ENCODE data around the gene ADAMTS3. TPM values are rescaled to one million over a fixed set of nuclear protein-coding genes. Genes with fewer than 3 reads are reported as not detected.
"Not testable (repeated sequence)": the region's sequence is repeated elsewhere in the genome, so short reads cannot be mapped to it uniquely, and the experiment has no call there.

ADAMTS3 gene
- total and polyA plus RNA-seq, 12 donors = 1.0 to 13.1 (median 2.2) TPM

DNA sequence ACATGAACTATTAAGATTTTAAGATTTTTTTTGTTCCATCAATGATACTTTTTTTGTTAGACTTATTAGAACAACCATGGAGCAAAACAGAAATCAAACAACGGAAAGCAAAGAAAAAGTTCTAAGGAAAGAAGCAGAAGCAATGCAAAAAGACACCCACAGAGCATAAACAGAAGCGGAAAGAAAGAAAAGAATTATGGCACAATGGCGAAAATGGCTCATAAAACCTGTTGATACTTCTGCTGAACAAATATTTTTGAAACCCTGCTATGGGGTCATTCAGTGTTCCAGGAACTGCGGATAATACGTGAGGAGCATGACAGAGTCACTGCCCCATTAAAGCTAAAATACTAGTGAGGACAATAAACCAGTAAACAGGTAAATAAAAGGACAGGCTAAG, 138.0 kb downstream of the ADAMTS3 start:
- Histone ChIP-seq H3K9me3 (replicated peaks in 1 of 3) (no peaks in the 10 kb centered on the region), H3K27me3 (no peaks in the 10 kb centered on the region), H3K4me1 (replicated peaks in 1 of 2) (peaks cover 0 to 4% of the 10 kb centered on the region in 2 donors), H3K4me3 (no peak overlapping the region), H3K36me3 (replicated peaks in 1 of 2) (no peaks in the 10 kb centered on the region), H3K27ac (no peak overlapping the region)
- no peak for DNase-seq
- TF ChIP-seq POLR2A (IDR thresholded peaks at IDR 0.05) = no peak
- TF ChIP-seq, protein P1, sequence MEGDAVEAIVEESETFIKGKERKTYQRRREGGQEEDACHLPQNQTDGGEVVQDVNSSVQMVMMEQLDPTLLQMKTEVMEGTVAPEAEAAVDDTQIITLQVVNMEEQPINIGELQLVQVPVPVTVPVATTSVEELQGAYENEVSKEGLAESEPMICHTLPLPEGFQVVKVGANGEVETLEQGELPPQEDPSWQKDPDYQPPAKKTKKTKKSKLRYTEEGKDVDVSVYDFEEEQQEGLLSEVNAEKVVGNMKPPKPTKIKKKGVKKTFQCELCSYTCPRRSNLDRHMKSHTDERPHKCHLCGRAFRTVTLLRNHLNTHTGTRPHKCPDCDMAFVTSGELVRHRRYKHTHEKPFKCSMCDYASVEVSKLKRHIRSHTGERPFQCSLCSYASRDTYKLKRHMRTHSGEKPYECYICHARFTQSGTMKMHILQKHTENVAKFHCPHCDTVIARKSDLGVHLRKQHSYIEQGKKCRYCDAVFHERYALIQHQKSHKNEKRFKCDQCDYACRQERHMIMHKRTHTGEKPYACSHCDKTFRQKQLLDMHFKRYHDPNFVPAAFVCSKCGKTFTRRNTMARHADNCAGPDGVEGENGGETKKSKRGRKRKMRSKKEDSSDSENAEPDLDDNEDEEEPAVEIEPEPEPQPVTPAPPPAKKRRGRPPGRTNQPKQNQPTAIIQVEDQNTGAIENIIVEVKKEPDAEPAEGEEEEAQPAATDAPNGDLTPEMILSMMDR (IDR thresholded peaks at IDR 0.05) = no peak
- intact Hi-C loops (cut with DNase I) = no loop called here
- WGBS, 4 donors = 87 to 94% (median 91%) methylated on average over 5 of the region's 5 CpGs

DNA sequence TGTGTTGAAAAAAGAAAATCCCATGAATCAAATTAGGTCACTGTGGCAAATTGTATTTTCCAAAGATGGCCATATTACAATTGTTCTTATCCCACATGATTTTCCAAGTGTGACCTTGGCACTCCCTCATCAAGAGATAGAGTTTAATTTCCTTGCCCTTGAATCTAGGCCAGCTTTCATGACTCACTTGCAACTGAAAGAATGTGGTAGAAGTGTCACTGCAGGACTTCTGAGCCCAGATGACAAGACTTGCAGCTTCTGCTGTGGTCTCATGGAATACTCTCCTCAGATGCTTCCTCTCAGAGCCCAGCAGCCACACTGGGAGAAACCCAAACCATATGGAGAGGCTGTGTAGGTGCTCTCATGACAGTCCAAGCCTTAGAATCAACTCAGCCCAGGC, 139.0 kb downstream of the ADAMTS3 start:
- H3K27me3 ChIP-seq = no peaks in the 10 kb centered on the region
- no peak for TF ChIP-seq POLR2A (IDR thresholded peaks at IDR 0.05)
- TF ChIP-seq, protein P1 (IDR thresholded peaks at IDR 0.05) = no peak

DNA sequence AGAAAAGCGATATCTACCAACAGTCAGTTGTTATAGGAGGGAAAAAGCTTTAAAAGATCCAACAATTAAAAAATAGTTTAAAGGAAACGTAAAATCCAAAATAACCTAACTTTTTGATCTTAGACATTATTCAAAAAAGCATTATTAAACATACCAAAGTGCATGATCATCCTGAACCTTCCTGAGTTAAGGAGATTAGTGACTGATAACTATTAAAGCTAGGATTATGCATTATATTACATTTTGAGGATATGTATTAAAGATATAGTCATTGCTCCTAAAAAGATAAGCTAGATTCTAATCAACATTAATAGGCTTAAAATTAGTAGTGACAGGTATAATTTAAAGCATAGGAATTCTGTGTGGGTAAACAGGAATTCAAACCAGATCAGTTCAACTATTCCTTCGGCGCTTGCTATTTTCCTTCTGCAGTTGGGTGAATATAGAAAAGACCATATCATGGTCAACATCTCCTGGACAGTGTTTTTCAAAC, 139.6 kb downstream of the ADAMTS3 start:
- Histone ChIP-seq H3K36me3 (replicated peaks in 1 of 2) (no peaks in the 10 kb centered on the region), H3K27me3 (no peaks in the 10 kb centered on the region), H3K4me3 (no peak overlapping the region), H3K9me3 (replicated peaks in 1 of 3) (no peaks in the 10 kb centered on the region), H3K27ac (no peak overlapping the region), H3K4me1 (replicated peaks in 1 of 2) (peaks cover 0 to 4% of the 10 kb centered on the region in 2 donors)
- 89 to 90% (median 89%) methylated on average over 4 of the region's 4 CpGs for WGBS, 4 donors
- TF ChIP-seq, protein P1 (IDR thresholded peaks at IDR 0.05) = no peak
- no peak for TF ChIP-seq POLR2A (IDR thresholded peaks at IDR 0.05)
- intact Hi-C loops (cut with DNase I) = no loop called here
- no peak for DNase-seq

More for the DNA sequence above, 139.0 kb downstream of the ADAMTS3 start:
- peak; percentile 43 to 73 (median 63) for DNase-seq
- Histone ChIP-seq H3K9me3 (replicated peaks in 1 of 3) (no peaks in the 10 kb centered on the region), H3K27ac (no peak overlapping the region), H3K4me1 (replicated peaks in 1 of 2) (peaks cover 0 to 4% of the 10 kb centered on the region in 2 donors), H3K36me3 (replicated peaks in 1 of 2) (no peaks in the 10 kb centered on the region), H3K4me3 (no peak overlapping the region)
- intact Hi-C loops (cut with DNase I) = no loop called here

DNA sequence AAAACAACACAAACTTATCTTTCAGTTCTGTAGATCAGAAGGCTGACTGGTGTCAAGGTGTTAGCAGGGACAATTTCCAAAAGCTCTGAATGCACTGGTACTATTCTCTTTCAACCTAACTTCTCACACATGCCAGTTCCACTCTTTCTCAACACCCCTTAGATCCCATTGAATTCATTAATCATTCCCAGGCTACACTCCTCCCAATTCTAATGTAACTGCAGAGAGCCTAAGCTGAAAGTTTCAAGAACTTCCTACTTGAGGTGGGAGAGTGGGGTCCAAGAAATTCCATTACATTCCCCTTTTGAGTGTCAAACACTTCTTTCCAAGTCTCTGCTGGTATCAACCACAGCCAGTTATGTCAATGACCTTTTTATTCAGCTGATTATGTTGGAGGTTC, 142.0 kb downstream of the ADAMTS3 start:
- no peak for TF ChIP-seq POLR2A (IDR thresholded peaks at IDR 0.05)
- TF ChIP-seq, protein P1 (IDR thresholded peaks at IDR 0.05) = no peak
- intact Hi-C loops (cut with DNase I) = no loop called here

DNA sequence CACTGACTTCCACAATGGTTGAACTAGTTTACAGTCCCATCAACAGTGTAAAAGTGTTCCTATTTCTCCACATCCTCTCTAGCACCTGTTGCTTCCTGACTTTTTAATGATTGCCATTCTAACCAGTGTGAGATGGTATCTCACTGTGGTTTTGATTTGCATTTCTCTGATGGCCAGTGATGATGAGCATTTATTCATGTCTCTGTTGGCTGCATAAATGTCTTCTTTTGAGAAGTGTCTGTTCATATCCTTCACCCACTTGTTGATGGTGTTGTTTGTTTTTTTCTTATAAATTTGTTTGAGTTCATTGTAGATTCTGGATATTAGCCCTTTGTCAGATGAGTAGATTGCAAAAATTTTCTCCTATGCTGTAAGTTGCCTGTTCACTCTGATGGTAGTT, 143.1 kb downstream of the ADAMTS3 start:
- H3K27me3 ChIP-seq; H3K4me1 ChIP-seq (replicated peaks in 1 of 2); H3K27ac ChIP-seq; H3K36me3 ChIP-seq (replicated peaks in 1 of 2); H3K4me3 ChIP-seq; intact Hi-C loops (cut with DNase I); DNase-seq; H3K9me3 ChIP-seq (replicated peaks in 1 of 3): not testable (repeated sequence)

More for the DNA sequence above, 142.0 kb downstream of the ADAMTS3 start:
- Histone ChIP-seq H3K36me3 (replicated peaks in 1 of 2) (no peaks in the 10 kb centered on the region), H3K27me3 (no peaks in the 10 kb centered on the region), H3K9me3 (replicated peaks in 1 of 3) (no peaks in the 10 kb centered on the region), H3K4me1 (replicated peaks in 1 of 2) (peaks cover 0 to 4% of the 10 kb centered on the region in 2 donors), H3K27ac (no peak overlapping the region), H3K4me3 (no peak overlapping the region)
- DNase-seq = no peak
